Osteocyte (in vitro differentiated cells): ENCODE data around the gene CFL1. TPM values are rescaled to one million over a fixed set of nuclear protein-coding genes. Genes with fewer than 3 reads are reported as not detected.

Experiments used
- DNase-seq: peaks from one replicate; pipeline ENCODE4 v3.0.0; 2021; ENCODE audit warnings: mixed read lengths; ENCODE audit not compliant: unreplicated experiment; ENCODE audit errors: extremely low spot score
- H3K27ac Mint-ChIP-seq: one replicate; pipeline ENCODE4 v1.8.0; 2021; ENCODE audit warnings: mild to moderate bottlenecking, mixed read lengths; ENCODE audit not compliant: unreplicated experiment
- H3K27me3 Mint-ChIP-seq: one replicate; pipeline ENCODE4 v1.8.0; 2021; ENCODE audit warnings: mixed read lengths; ENCODE audit not compliant: unreplicated experiment
- H3K36me3 Mint-ChIP-seq: one replicate; pipeline ENCODE4 v1.8.0; 2021; ENCODE audit warnings: mixed read lengths; ENCODE audit not compliant: unreplicated experiment
- H3K4me1 Mint-ChIP-seq: one replicate; pipeline ENCODE4 v1.8.0; 2021; ENCODE audit warnings: mixed read lengths; ENCODE audit not compliant: unreplicated experiment
- H3K4me3 Mint-ChIP-seq: one replicate; pipeline ENCODE4 v1.8.0; 2021; ENCODE audit warnings: mild to moderate bottlenecking, moderate library complexity, mixed read lengths; ENCODE audit not compliant: unreplicated experiment
- H3K9me3 Mint-ChIP-seq: one replicate; pipeline ENCODE4 v1.8.0; 2021; ENCODE audit warnings: mixed read lengths; ENCODE audit not compliant: unreplicated experiment
- CTCF ChIP-seq: fragments of 200-600 bp; sonication (generic); IDR thresholded peaks from 2 replicates; pipeline ENCODE4 v1.5.0; 2021; ENCODE audit warnings: antibody characterized with exemption, mild to moderate bottlenecking, moderate library complexity
- total RNA-seq: library from RNA; stranded (reverse); gene quantifications from 2 replicates; pipeline ENCODE4 v1.2.1, GENCODE V29; 2021

The CFL1 gene
- total RNA-seq, 1 donor from 2014 or later, result 946 TPM

DNA sequence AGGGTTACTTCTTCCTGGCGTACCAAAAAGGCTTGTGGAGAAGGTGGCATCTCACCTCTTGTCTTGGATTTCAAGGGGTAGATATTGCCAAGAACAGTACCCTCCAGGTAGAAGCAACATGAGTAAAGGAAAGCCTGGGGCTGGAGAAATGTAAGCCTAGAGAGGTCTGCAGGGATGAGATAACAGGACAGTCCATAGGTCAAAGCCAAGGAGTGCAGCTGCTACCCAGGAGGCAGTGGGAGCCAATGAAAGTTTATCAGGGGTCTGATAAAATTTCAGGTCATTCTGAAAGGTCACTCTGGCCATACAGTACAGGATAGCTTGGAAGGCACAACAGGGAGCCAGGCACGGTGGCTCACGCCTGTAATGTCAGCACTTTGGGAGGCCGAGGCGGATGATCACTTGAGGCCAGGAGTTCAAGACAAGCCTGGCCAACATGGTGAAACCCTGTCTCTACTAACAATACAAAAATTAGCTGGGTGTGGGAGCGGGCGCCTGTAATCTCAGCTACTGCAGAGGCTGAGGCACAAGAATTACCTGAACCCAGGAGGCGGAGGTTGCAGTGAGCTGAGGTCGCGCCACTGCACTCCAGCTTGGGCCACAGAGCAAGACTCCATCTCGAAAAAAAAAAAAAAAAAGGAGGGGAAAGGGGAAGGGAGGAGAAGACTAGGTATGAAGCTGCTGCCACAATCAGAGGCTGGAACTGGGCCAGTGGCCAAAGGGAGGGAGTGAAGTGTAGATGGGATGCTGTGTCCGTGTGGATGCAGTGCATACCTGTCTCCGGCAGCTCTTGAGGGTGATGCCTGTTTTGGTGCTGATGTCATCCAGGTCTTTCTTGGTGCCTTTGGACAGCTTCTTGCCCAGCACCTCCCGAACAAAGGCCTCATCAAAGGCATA lies 29.1 kb upstream of the CFL1 start:
- no peaks in the 10 kb centered on the region for H3K9me3 Mint-ChIP-seq
- H3K36me3 Mint-ChIP-seq, result peaks cover 22% of the 10 kb centered on the region
- peak overlapping the region; percentile 98 for H3K4me3 Mint-ChIP-seq
- TF ChIP-seq CTCF, result no peak
- H3K27ac Mint-ChIP-seq, result peak overlapping the region; percentile 99
- H3K4me1 Mint-ChIP-seq, result peaks cover 46% of the 10 kb centered on the region
- no peaks in the 10 kb centered on the region for H3K27me3 Mint-ChIP-seq
- DNase-seq, result no peak

GRCh38 chr11:65885808-65886536 lies 28.0 kb upstream of the CFL1 start:
- Mint-ChIP-seq H3K27me3 (no peaks in the 10 kb centered on the region), H3K4me3 (no peak overlapping the region), H3K36me3 (peaks cover 23% of the 10 kb centered on the region), H3K27ac (no peak overlapping the region), H3K4me1 (peaks cover 43% of the 10 kb centered on the region), H3K9me3 (no peaks in the 10 kb centered on the region)
- no peak for TF ChIP-seq CTCF
- DNase-seq, result no peak

DNA sequence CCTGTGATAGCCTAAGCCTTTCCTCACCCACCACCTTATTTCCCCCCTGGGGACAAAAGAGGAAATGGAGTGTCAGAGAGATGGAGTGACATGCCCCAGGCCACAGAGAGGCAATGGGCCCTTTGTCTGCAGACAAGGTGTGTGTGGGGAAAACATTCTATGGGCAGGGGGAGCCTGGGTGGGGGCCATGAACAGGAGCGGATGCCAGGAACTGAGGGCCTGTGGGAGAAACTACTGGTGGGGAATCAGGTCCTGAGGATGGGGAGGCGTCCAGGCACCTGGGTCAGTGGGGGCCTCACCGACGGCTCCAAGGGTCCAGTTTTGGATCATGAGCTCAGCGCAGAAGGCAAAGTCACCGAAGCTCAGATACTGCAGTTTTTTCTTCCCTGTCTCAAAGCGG lies 27.3 kb upstream of the CFL1 start:
- TF ChIP-seq CTCF, result no peak
- no peaks in the 10 kb centered on the region for H3K9me3 Mint-ChIP-seq
- H3K36me3 Mint-ChIP-seq, result peaks cover 23% of the 10 kb centered on the region
- no peak for DNase-seq
- H3K4me3 Mint-ChIP-seq, result no peak overlapping the region
- H3K4me1 Mint-ChIP-seq, result peaks cover 41% of the 10 kb centered on the region
- no peaks in the 10 kb centered on the region for H3K27me3 Mint-ChIP-seq
- H3K27ac Mint-ChIP-seq, result no peak overlapping the region

DNA sequence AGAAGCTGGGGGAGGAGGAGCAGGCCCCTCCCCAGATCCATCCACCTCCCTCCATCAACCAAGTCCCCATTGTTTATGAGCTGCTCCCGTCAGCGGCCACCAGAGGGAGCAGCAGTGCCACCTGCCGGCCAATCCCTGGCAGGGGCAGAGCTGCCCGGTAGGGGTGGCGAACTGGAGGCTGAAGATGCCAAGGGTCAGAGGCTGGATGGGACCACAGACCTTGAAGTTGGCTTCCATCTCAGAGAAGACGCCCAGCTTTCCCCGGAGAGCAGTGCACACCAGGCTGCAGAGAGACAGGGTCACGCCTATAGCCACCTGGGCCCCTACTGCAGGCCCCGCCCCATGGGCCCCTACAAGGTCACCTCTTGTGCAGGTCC lies 26.7 kb upstream of the CFL1 start:
- Mint-ChIP-seq H3K4me1 (peaks cover 36% of the 10 kb centered on the region), H3K4me3 (no peak overlapping the region), H3K9me3 (no peaks in the 10 kb centered on the region), H3K27me3 (no peaks in the 10 kb centered on the region), H3K27ac (peak overlapping the region; percentile 82), H3K36me3 (peaks cover 23% of the 10 kb centered on the region)
- peak; percentile 94 for DNase-seq
- peak; percentile 99 for TF ChIP-seq CTCF
